GM12892 (cell line): ENCODE measurements around the gene ATP2B2.

Experiments
- POLR2A ChIP-seq: IDR thresholded peaks from 2 replicates; pipeline ENCODE4 v1.6.1; 2011; ENCODE audit warnings: low read depth, low read length, control low read depth
- POLR2AphosphoS5 ChIP-seq: IDR thresholded peaks from 2 replicates; pipeline ENCODE4 v1.6.1; 2011; ENCODE audit warnings: low read depth, low read length, control low read depth

DNA sequence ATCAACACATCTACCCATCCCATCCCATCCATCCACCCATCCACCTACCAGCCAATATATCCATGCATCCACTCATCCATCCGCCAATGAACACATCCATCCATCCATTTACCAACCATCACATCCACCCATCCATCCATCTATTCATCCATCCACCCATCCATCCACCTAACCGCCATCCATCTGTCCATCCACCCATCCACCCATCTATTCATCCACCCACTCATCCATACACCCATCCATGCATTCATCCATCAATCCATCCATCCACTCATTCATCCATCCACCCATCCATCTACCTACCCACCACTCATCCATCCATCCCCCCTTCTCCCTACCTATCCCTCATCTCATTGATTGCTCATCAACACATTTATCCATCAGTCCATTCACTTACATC lies 136.9 kb downstream of the ATP2B2 start:
- TF ChIP-seq POLR2A (no peak), POLR2AphosphoS5 (no peak)
